ENCODE measurements around the gene CARD11. TPM values are rescaled to one million over a fixed set of nuclear protein-coding genes. Genes with fewer than 3 reads are reported as not detected.

The CARD11 gene
- total RNA-seq, 2 experiments from 2014 or later, result 118 to 122 TPM

DNA sequence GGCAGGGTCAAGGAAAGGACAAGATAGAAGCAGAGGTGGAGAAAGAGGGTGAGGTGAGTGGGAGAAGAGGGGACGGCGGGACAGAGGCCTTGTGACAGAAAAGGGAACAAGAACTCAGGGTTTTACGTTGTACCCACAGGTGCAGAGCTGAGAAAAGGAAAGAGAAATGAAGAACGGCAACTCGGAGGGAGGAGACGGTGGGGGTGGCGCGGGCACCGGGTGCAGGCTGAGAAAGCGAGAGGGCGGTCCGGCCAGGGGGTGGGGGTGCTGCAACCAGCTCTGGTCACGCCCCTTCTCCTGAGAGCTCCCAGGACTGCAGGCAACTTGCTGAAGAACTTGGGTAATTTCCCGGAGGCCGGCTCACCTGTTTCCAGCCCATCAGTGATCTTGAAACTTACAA lies 65.3 kb downstream of the CARD11 start:
- Histone ChIP-seq H3K9me3 (ENCODE audit: control insufficient read depth in 1 of 2, insufficient read depth in 1 of 2, low read length in 2 of 2) (no peaks in the 10 kb centered on the region), H3K4me3 (ENCODE audit: low read length) (peak overlapping the region; percentile 31), H3K27ac (ENCODE audit: low read depth in 1 of 2, low read length in 2 of 2) (peak overlapping the region in 1 of 2 donors; percentile 15), H3K4me1 (ENCODE audit: insufficient read depth, low read length) (peaks cover 55% of the 10 kb centered on the region), H3K36me3 (ENCODE audit: insufficient read depth, low read length) (peaks cover 35% of the 10 kb centered on the region), H3K27me3 (ENCODE audit: control insufficient read depth in 1 of 2, insufficient read depth in 2 of 2, low read length in 2 of 2) (no peaks in the 10 kb centered on the region)
- intact Hi-C loops (cut with DNase I, micrococcal nuclease), result no loop called here
- Mint-ChIP-seq H3K9me3 (no peaks in the 10 kb centered on the region), H3K36me3 (ENCODE audit: low read depth) (peaks cover 68% of the 10 kb centered on the region), H3K27ac (peak overlapping the region; percentile 87), H3K4me3 (peak overlapping the region; percentile 81), H3K27me3 (no peaks in the 10 kb centered on the region), H3K4me1 (ENCODE audit: low read depth) (peaks cover 59% of the 10 kb centered on the region)
- ATAC-seq (ENCODE audit: poor library complexity) (peak; percentile 62), DNase-seq (peak; percentile 21 to 82 (median 59))
- ChIA-PET POLR2A (interaction anchor here (1.2 kb wide), 1 partner anchor 24 kb away, joined by 3 read pairs; no protein-coding TSS in a partner anchor), CTCF (no interaction called here)
- TF ChIP-seq, protein P1, sequence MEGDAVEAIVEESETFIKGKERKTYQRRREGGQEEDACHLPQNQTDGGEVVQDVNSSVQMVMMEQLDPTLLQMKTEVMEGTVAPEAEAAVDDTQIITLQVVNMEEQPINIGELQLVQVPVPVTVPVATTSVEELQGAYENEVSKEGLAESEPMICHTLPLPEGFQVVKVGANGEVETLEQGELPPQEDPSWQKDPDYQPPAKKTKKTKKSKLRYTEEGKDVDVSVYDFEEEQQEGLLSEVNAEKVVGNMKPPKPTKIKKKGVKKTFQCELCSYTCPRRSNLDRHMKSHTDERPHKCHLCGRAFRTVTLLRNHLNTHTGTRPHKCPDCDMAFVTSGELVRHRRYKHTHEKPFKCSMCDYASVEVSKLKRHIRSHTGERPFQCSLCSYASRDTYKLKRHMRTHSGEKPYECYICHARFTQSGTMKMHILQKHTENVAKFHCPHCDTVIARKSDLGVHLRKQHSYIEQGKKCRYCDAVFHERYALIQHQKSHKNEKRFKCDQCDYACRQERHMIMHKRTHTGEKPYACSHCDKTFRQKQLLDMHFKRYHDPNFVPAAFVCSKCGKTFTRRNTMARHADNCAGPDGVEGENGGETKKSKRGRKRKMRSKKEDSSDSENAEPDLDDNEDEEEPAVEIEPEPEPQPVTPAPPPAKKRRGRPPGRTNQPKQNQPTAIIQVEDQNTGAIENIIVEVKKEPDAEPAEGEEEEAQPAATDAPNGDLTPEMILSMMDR (IDR thresholded peaks at IDR 0.05), result no peak

DNA sequence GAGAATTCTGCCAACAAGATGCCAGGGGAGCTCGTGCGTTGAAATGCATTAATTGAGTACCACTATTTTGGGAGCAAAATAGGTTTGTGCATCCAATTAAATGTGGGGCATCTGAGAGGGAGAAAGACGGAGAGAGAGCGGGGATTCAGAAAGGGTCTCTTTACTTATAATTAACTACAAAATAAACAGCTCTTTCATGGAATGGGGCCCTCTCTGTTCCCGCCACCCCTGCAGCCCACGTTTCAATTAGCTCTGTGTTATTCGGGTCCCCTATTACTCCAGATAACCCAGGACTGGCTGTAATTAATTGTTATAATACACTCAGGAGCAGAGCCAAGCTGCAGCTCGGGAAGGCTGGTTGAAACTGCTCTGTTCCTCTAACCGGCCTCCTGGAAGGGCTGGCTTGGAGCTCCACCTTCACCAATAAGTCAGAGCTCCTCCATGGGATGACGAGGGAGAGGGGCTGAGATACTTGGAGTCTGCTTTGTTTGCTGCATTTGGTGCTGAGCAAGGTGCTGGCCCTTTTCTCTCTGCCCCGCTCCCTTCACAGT lies 67.8 kb downstream of the CARD11 start:
- TF ChIP-seq, protein P1 (IDR thresholded peaks at IDR 0.05), result no peak
- Mint-ChIP-seq H3K4me3 (peak overlapping the region; percentile 7), H3K27ac (peak overlapping the region; percentile 87), H3K27me3 (no peaks in the 10 kb centered on the region), H3K9me3 (no peaks in the 10 kb centered on the region), H3K36me3 (ENCODE audit: low read depth) (peaks cover 61% of the 10 kb centered on the region), H3K4me1 (ENCODE audit: low read depth) (peaks cover 47% of the 10 kb centered on the region)
- no peak overlapping the region for H3K4me3 ChIP-seq (ENCODE audit: low read length)
- ChIA-PET POLR2A (no interaction called here), CTCF (no interaction called here)
- no peak overlapping the region for H3K27ac ChIP-seq (ENCODE audit: low read depth in 1 of 2, low read length in 2 of 2)
- H3K27me3 ChIP-seq (ENCODE audit: control insufficient read depth in 1 of 2, insufficient read depth in 2 of 2, low read length in 2 of 2), result no peaks in the 10 kb centered on the region
- peaks cover 41% of the 10 kb centered on the region for H3K4me1 ChIP-seq (ENCODE audit: insufficient read depth, low read length)
- intact Hi-C loops (cut with DNase I, micrococcal nuclease), result no loop called here
- no peak for DNase-seq
- no peak for ATAC-seq (ENCODE audit: poor library complexity)
- peaks cover 43% of the 10 kb centered on the region for H3K36me3 ChIP-seq (ENCODE audit: insufficient read depth, low read length)
- H3K9me3 ChIP-seq (ENCODE audit: control insufficient read depth in 1 of 2, insufficient read depth in 1 of 2, low read length in 2 of 2), result no peaks in the 10 kb centered on the region

DNA sequence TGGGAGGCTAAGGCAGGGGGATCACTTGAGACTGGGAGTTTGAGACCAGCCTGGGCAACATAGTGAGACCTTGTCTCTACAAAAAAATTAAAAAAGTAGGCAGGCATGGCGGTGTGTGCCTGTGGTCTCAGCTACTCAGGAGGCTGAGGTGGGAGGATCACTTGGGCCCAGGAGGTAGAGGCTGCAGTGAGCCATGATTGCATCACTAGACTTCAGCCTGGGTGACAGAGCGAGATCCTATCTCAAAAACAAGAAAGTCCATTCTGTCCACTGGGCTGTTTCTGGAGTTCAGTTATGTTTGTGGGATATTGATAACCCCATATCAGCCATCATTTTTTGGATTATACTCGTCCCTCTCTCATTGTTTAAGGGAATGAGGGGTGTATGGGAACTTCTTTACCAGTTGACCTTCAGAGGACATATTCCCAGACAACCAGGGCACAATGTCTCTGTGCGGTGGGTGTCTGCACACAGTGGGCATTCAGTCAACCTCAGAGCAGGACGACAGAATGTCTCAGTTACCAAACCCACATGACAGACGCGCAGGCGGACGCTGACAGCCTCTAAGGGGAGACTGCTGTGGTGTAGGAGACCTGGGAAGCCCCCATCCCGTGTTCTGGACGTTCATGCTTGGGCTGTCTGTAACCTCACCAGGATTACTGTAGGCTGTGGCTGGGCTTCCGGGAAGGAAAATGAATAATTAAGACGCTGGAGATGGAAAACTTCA lies 69.4 kb downstream of the CARD11 start:
- Mint-ChIP-seq H3K4me1 (ENCODE audit: low read depth) (peaks cover 32% of the 10 kb centered on the region), H3K36me3 (ENCODE audit: low read depth) (peaks cover 54% of the 10 kb centered on the region), H3K4me3 (no peak overlapping the region), H3K9me3 (no peaks in the 10 kb centered on the region), H3K27ac (peak overlapping the region; percentile 55), H3K27me3 (no peaks in the 10 kb centered on the region)
- TF ChIP-seq, protein P1 (IDR thresholded peaks at IDR 0.05), result no peak
- no peak overlapping the region for H3K27ac ChIP-seq (ENCODE audit: low read depth in 1 of 2, low read length in 2 of 2)
- ChIA-PET CTCF (no interaction called here), POLR2A (interaction anchor here (0.6 to 1.5 kb wide), 2 partner anchors 10 to 19 kb away, joined by 3 to 5 read pairs; no protein-coding TSS in a partner anchor)
- H3K9me3 ChIP-seq (ENCODE audit: control insufficient read depth in 1 of 2, insufficient read depth in 1 of 2, low read length in 2 of 2), result no peaks in the 10 kb centered on the region
- H3K27me3 ChIP-seq (ENCODE audit: control insufficient read depth in 1 of 2, insufficient read depth in 2 of 2, low read length in 2 of 2), result no peaks in the 10 kb centered on the region
- peaks cover 25% of the 10 kb centered on the region for H3K4me1 ChIP-seq (ENCODE audit: insufficient read depth, low read length)
- ATAC-seq (ENCODE audit: poor library complexity) (no peak), DNase-seq (peak in 1 of 14 experiments; percentile 15)
- no peak overlapping the region for H3K4me3 ChIP-seq (ENCODE audit: low read length)
- peaks cover 38% of the 10 kb centered on the region for H3K36me3 ChIP-seq (ENCODE audit: insufficient read depth, low read length)
- intact Hi-C loops (cut with DNase I, micrococcal nuclease), result no loop called here

Data from CD4-positive, alpha-beta T cell (primary cell).